Endothelial cell of umbilical vein (primary cell): ENCODE measurements around the gene SAMD5.

Experiments used
- EZH2 ChIP-seq: IDR thresholded peaks from 2 replicates; pipeline ENCODE4 v1.6.1; 2012; ENCODE audit warnings: borderline replicate concordance, low read depth, mild to moderate bottlenecking, moderate library complexity, low read length, inconsistent platforms; ENCODE audit not compliant: severe bottlenecking
- FOS ChIP-seq: IDR thresholded peaks from 2 replicates; pipeline ENCODE4 v1.6.1; 2011; ENCODE audit warnings: mild to moderate bottlenecking, low read length, moderate library complexity, borderline replicate concordance; ENCODE audit not compliant: insufficient read depth
- GATA2 ChIP-seq: IDR thresholded peaks from 2 replicates; pipeline ENCODE4 v1.7.0; 2011; ENCODE audit warnings: low read depth, mild to moderate bottlenecking, moderate library complexity, mixed read lengths, low read length; ENCODE audit not compliant: insufficient read length, insufficient read depth
- JUN ChIP-seq: IDR thresholded peaks from 2 replicates; pipeline ENCODE4 v1.6.1; 2011; ENCODE audit warnings: borderline replicate concordance, low read depth; ENCODE audit not compliant: insufficient read length, insufficient read depth
- MYC ChIP-seq: IDR thresholded peaks from one replicate; pipeline ENCODE4 v1.6.1; 2011; ENCODE audit warnings: mild to moderate bottlenecking, low read depth, low read length
- POLR2A ChIP-seq: IDR thresholded peaks from 2 replicates; pipeline ENCODE4 v1.6.1; 2012; ENCODE audit warnings: low read depth, mild to moderate bottlenecking, control low read depth, low read length
- POLR2AphosphoS5 ChIP-seq: IDR thresholded peaks from 2 replicates; pipeline ENCODE4 v1.6.1; 2012; ENCODE audit warnings: low read depth, mild to moderate bottlenecking, control low read depth, low read length, moderate library complexity; ENCODE audit not compliant: insufficient read depth
- TF ChIP-seq, protein P1 (sequence below), 2 donors: IDR thresholded peaks; 1 replicate in 1 of 2; 2 replicates in 1 of 2; pipeline ENCODE4 v1.5.1; 2011; ENCODE audit warnings: low read length in 2 of 2, mild to moderate bottlenecking in 2 of 2, moderate library complexity in 2 of 2, control low read depth in 1 of 2, inconsistent platforms in 1 of 2, low read depth in 1 of 2; ENCODE audit not compliant: insufficient read depth in 1 of 2; ENCODE audit errors: extremely low read depth in 1 of 2

DNA sequence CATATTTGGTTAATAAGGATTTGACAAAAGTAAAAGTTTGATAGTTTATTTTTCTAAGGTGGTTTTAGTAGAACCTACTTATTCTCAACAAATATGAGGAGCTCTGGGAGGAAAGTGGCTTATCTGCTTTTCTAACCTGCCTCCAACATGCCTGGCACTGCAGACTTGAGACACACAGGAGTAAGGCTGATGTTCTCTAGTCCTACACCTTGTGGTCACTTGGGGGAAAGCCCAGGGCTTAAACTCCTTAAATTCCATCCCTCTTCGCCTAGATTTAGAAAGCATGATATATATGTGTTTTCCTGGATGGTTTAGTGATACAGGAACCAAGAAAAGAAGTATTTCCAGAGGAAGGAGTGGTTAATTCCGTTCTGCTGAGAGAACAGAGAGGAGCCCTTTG lies 39.9 kb upstream of the SAMD5 start:
- TF ChIP-seq EZH2 (no peak), POLR2A (no peak), POLR2AphosphoS5 (no peak), JUN (no peak), MYC (no peak), GATA2 (no peak), FOS (no peak)
- TF ChIP-seq, protein P1, sequence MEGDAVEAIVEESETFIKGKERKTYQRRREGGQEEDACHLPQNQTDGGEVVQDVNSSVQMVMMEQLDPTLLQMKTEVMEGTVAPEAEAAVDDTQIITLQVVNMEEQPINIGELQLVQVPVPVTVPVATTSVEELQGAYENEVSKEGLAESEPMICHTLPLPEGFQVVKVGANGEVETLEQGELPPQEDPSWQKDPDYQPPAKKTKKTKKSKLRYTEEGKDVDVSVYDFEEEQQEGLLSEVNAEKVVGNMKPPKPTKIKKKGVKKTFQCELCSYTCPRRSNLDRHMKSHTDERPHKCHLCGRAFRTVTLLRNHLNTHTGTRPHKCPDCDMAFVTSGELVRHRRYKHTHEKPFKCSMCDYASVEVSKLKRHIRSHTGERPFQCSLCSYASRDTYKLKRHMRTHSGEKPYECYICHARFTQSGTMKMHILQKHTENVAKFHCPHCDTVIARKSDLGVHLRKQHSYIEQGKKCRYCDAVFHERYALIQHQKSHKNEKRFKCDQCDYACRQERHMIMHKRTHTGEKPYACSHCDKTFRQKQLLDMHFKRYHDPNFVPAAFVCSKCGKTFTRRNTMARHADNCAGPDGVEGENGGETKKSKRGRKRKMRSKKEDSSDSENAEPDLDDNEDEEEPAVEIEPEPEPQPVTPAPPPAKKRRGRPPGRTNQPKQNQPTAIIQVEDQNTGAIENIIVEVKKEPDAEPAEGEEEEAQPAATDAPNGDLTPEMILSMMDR (IDR thresholded peaks at IDR 0.05; ENCODE audit: extremely low read depth in 1 of 2, insufficient read depth in 1 of 2, low read depth in 1 of 2, low read length in 2 of 2), result no peak
